Measurements from ENCODE around the gene OR52N5. TPM values are rescaled to one million over a fixed set of nuclear protein-coding genes. Genes with fewer than 3 reads are reported as not detected.

Gene OR52N5
- total RNA-seq, 1 experiment from 2014 or later, result not detected

- Histone ChIP-seq H3K27me3 (no peaks in the 10 kb centered on the region), H3K27ac (no peak overlapping the region), H3K4me3 (no peak overlapping the region), H3K9me3 (replicated peaks) (no peaks in the 10 kb centered on the region), H3K36me3 (no peaks in the 10 kb centered on the region), H3K4me1 (no peaks in the 10 kb centered on the region)
- DNase-seq, result no peak
Measured at GRCh38 chr11:5746614-5747013, 36.5 kb downstream of the OR52N5 start.

- no peak for DNase-seq
- no peaks in the 10 kb centered on the region for H3K9me3 ChIP-seq (replicated peaks)
- H3K36me3 ChIP-seq, result no peaks in the 10 kb centered on the region
- no peak overlapping the region for H3K27ac ChIP-seq
- no peaks in the 10 kb centered on the region for H3K4me1 ChIP-seq
- H3K4me3 ChIP-seq, result no peak overlapping the region
- peaks cover 6% of the 10 kb centered on the region; the same call in 1 of the 2 replicates for H3K27me3 ChIP-seq
Measured at GRCh38 chr11:5738431-5738830, 44.7 kb downstream of the OR52N5 start.

GRCh38 chr11:5737670-5738392, 45.3 kb downstream of the OR52N5 start:
- Histone ChIP-seq H3K4me3 (no peak overlapping the region), H3K36me3 (no peaks in the 10 kb centered on the region), H3K27ac (no peak overlapping the region), H3K27me3 (peaks cover 6% of the 10 kb centered on the region; the same call in 1 of the 2 replicates), H3K4me1 (no peaks in the 10 kb centered on the region), H3K9me3 (replicated peaks) (no peaks in the 10 kb centered on the region)
- no peak for DNase-seq

GRCh38 chr11:5737091-5737490, 46.1 kb downstream of the OR52N5 start:
- Histone ChIP-seq H3K4me1 (no peaks in the 10 kb centered on the region), H3K4me3 (no peak overlapping the region), H3K9me3 (replicated peaks) (no peaks in the 10 kb centered on the region), H3K36me3 (no peaks in the 10 kb centered on the region), H3K27ac (no peak overlapping the region), H3K27me3 (peaks cover 6% of the 10 kb centered on the region; the same call in 1 of the 2 replicates)
- no peak for DNase-seq

GRCh38 chr11:5736396-5736795, 46.8 kb downstream of the OR52N5 start, which contains the start of gene OR56B1:
OR56B1 (plus strand) TSS chr11:5736448; CDS start chr11:5736517, 69 bp downstream.
- no peak within 1 kb of the TSS for H3K27ac ChIP-seq
- H3K4me3 ChIP-seq, result no peak within 1 kb of the TSS
- H3K27me3 ChIP-seq, result peaks cover 6% of the 10 kb centered on the region; the same call in 1 of the 2 replicates
- H3K4me1 ChIP-seq, result no peaks in the 10 kb centered on the region
- H3K9me3 ChIP-seq (replicated peaks), result no peaks in the 10 kb centered on the region
- no peaks in the 10 kb centered on the region for H3K36me3 ChIP-seq
- DNase-seq, result no peak

GRCh38 chr11:5727691-5728090, 55.5 kb downstream of the OR52N5 start:
- H3K27ac ChIP-seq, result no peak overlapping the region
- H3K27me3 ChIP-seq, result no peaks in the 10 kb centered on the region; the same call in 1 of the 2 replicates
- H3K4me1 ChIP-seq, result no peaks in the 10 kb centered on the region
- no peaks in the 10 kb centered on the region for H3K9me3 ChIP-seq (replicated peaks)
- H3K36me3 ChIP-seq, result no peaks in the 10 kb centered on the region
- H3K4me3 ChIP-seq, result no peak overlapping the region
- no peak for DNase-seq

GRCh38 chr11:5726351-5726750, 56.8 kb downstream of the OR52N5 start:
- no peak for DNase-seq
- Histone ChIP-seq H3K27me3 (no peaks in the 10 kb centered on the region; the same call in 1 of the 2 replicates), H3K27ac (no peak overlapping the region), H3K4me3 (no peak overlapping the region), H3K36me3 (no peaks in the 10 kb centered on the region), H3K9me3 (replicated peaks) (no peaks in the 10 kb centered on the region), H3K4me1 (no peaks in the 10 kb centered on the region)

Other genes with a start within 250 kb of the OR52N5 start
- not detected in 2 replicates for gene OR52H1, start 234.8 kb downstream of the OR52N5 start, total RNA-seq (2014; rRNA removed; shearing (Covaris generic))
- gene OR52B6, start 202.5 kb downstream of the OR52N5 start, total RNA-seq (2014; rRNA removed; shearing (Covaris generic)), result not detected in 2 replicates
- not detected in 2 replicates for gene TRIM6, start 186.7 kb downstream of the OR52N5 start, total RNA-seq (2014; rRNA removed; shearing (Covaris generic))
- not detected in 2 replicates for gene TRIM34, start 158.4 kb downstream of the OR52N5 start, total RNA-seq (2014; rRNA removed; shearing (Covaris generic))
- 10.2 and 10.5 TPM in 2 replicates for gene TRIM5, start 98.3 kb downstream of the OR52N5 start, total RNA-seq (2014; rRNA removed; shearing (Covaris generic))
- gene TRIM22, start 93.6 kb downstream of the OR52N5 start, total RNA-seq (2014; rRNA removed; shearing (Covaris generic)), result 0.30 and 0.65 TPM in 2 replicates
- not detected in 2 replicates for gene OR56B1, start 46.9 kb downstream of the OR52N5 start, total RNA-seq (2014; rRNA removed; shearing (Covaris generic))
- gene OR52N4, start 29.1 kb downstream of the OR52N5 start, total RNA-seq (2014; rRNA removed; shearing (Covaris generic)), result not detected in 2 replicates
- not detected in 2 replicates for gene OR52N1, start 7.9 kb upstream of the OR52N5 start, total RNA-seq (2014; rRNA removed; shearing (Covaris generic))
- gene OR52N2, start 25.6 kb upstream of the OR52N5 start, total RNA-seq (2014; rRNA removed; shearing (Covaris generic)), result not detected in 2 replicates
- not detected in 2 replicates for gene OR52E6, start 58.5 kb upstream of the OR52N5 start, total RNA-seq (2014; rRNA removed; shearing (Covaris generic))
- gene OR52E8, start 74.3 kb upstream of the OR52N5 start, total RNA-seq (2014; rRNA removed; shearing (Covaris generic)), result not detected in 2 replicates
- not detected in 2 replicates for gene OR52E4, start 97.3 kb upstream of the OR52N5 start, total RNA-seq (2014; rRNA removed; shearing (Covaris generic))
- not detected in 2 replicates for gene OR52E5, start 109.9 kb upstream of the OR52N5 start, total RNA-seq (2014; rRNA removed; shearing (Covaris generic))
- gene OR56A3, start 158.9 kb upstream of the OR52N5 start, total RNA-seq (2014; rRNA removed; shearing (Covaris generic)), result not detected in 2 replicates
- not detected in 2 replicates for gene OR56A5, start 185.1 kb upstream of the OR52N5 start, total RNA-seq (2014; rRNA removed; shearing (Covaris generic))
- gene OR52L1, start 203.6 kb upstream of the OR52N5 start, total RNA-seq (2014; rRNA removed; shearing (Covaris generic)), result not detected in 2 replicates
- not detected in 2 replicates for gene OR56A4, start 223.6 kb upstream of the OR52N5 start, total RNA-seq (2014; rRNA removed; shearing (Covaris generic))
- not detected in 2 replicates for gene OR56A1, start 247.4 kb upstream of the OR52N5 start, total RNA-seq (2014; rRNA removed; shearing (Covaris generic))

All from SJCRH30 (cell line).